Stimulated activated CD8-positive, alpha-beta memory T cell treated with anti-CD3 and anti-CD28 coated beads, Interleukin-15, amount 100 ng/mL, for 24 hours (primary cell): ENCODE measurements around the gene ARMC3.

Source experiments
- DNase-seq: peaks from one replicate; pipeline ENCODE4 v3.0.0-alpha.2; 2020; ENCODE audit warnings: low read depth

The ARMC3 gene

DNA sequence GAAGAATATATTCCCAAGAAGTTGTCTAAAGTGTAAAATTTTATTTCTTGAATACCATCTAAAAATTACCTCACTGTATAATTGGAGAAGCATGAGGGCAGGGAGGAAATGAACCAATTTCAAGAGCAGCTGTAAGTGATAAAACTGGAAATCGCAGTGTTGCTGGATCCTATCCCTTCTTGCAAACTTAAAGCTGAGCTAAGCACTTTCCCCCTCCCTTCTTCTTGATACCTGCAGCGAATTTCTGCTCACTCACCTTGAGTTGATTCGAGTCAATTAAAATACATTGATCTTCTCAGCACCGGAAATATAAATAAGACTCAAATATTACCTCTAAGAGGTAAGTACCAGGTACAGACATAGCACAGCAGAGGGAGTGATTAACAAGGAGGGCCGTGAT is 65.5 kb downstream of the ARMC3 start:
- no peak for DNase-seq

DNA sequence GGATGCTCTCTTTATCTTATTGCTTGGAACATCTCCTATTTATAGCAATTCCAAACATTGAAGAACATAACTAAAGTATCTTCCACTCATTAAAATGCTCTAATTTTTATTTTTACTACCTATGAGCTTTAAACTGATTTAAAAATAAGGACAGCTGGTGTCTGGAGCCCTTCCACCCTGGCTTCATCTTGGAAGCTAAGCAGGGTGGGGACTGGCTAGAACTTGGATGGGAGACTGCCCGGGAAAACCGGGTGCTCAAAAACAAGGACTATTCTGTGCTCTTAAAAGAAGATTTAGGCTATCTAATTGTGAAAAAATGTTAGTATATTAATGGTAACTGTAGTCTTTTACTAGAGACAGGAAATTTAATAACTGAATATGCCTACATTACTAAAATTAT is 69.2 kb downstream of the ARMC3 start:
- DNase-seq: no peak

DNA sequence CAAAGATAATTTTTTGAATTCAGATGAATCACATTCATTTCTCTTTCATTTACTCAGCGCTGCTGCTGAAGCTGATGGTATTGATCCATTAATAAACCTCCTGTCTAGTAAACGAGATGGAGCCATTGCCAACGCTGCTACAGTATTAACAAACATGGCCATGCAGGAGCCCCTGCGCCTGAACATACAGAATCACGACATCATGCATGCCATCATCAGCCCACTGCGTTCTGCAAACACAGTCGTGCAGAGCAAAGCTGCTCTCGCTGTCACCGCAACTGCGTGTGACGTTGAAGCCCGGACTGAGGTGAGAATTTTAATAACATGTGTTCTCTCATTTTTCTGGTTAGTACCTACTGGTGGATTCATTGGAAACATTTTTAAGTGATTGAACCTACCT is 70.2 kb downstream of the ARMC3 start:
- DNase-seq: no peak

GRCh38 chr10:22999942-23000341 is 72.1 kb downstream of the ARMC3 start:
- DNase-seq: no peak

GRCh38 chr10:23001901-23002516 is 74.2 kb downstream of the ARMC3 start:
- DNase-seq: no peak

GRCh38 chr10:23005150-23005549 is 77.3 kb downstream of the ARMC3 start:
- no peak for DNase-seq

GRCh38 chr10:23013581-23014335 is 85.9 kb downstream of the ARMC3 start:
- no peak for DNase-seq

- DNase-seq: no peak
Observed at GRCh38 chr10:23015021-23015707, 87.3 kb downstream of the ARMC3 start.

DNA sequence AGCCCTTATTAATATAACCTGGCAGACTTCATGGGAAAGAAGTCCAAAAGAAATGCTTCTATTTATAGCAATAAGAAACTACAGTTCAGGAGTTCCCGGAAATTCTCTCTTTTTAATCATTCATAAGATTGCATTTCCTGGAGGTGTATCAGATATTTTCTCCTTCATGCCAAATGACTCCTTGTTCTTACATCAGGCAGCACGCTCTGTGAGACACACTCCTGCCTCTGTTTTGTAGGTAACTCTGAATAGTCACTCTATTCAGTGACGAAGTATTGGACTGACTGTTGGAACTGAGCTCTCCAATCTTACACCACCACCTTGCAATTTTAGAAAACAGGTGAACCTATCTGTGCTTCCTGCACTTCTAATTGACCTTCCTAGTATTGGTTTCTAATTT is 88.8 kb downstream of the ARMC3 start:
- no peak for DNase-seq

- no peak for DNase-seq
Observed at GRCh38 chr10:23019633-23020032, 91.8 kb downstream of the ARMC3 start.

DNA sequence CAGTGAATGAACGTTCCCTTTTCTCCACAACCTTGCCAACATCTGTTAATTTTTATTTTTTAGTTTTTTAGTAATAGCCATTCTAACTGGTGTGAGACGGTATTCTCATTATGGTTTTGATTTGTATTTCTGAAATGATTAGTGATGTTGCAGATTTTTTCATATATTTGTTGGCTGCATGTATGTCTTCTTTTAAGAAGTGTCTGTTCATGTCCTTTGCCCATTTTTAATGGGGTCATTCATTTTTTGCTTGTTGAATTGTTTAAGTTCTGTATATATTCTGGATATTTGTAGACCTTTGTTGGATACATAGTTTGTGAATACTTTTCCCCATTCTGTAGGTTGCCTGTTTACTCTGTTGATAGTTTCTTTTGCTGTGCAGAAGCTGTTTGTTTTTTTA is 93.6 kb downstream of the ARMC3 start:
- no peak for DNase-seq

DNA sequence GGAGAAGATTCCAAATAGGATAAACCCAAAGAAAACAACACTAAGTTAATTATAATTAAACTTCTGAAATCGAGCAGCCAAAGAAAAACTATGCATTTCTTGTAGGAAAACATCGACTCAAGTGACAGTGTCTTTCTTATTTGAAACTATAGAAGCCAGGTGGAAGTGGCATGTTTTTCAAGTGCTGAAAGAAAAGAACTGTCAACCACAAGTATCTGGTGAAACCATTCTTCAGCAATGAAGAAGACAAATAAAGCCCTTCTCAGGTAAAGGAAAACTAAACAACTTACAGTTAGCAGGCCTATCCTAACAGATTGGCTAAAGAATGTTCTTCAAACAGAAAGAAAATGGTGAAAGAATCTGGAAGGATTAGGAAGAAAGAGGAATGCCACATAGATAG is 96.1 kb downstream of the ARMC3 start:
- DNase-seq: no peak

GRCh38 chr10:23031318-23031717 is 103.5 kb downstream of the ARMC3 start:
- no peak for DNase-seq

DNA sequence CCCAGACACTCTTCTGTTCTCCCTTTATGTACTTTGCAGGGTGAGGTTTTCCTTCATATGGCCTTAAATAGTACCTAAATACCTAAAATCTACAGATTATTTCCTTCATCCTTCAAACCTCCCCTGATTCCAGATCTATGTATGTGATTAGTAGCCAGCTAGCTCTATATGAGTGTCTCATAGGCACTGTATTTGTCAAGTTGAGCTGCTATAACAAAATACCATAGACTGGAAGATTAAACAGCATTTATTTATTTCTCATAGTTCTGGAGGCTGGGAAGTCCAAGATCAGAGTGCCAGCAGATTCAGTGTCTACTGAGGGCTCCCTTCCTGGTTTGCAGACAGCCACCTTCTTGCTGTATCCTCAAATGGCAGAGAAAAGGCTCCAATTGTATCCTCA is 106.9 kb downstream of the ARMC3 start:
- no peak for DNase-seq

- DNase-seq: no peak
Observed at GRCh38 chr10:23035569-23035968, 107.7 kb downstream of the ARMC3 start.

DNA sequence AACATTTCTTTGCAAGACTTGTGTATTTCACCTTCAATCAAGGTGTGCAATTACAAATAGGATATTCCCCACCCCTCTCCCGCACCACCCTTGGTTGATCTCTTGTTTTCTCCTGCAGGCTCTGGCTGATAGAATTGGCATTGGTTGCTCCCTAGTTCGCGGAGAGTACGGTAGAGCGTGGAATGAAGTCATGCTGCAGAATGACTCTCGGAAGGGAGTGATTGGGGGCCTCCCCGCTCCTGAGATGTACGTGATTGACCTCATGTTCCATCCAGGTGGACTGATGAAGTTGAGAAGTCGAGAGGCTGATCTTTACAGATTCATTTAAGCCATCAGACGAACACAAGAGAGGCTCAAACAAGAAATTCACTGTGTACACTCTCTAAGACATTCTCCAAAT is 109.3 kb downstream of the ARMC3 start:
- no peak for DNase-seq

- DNase-seq: no peak
Observed at GRCh38 chr10:23037561-23037960, 109.7 kb downstream of the ARMC3 start.

DNA sequence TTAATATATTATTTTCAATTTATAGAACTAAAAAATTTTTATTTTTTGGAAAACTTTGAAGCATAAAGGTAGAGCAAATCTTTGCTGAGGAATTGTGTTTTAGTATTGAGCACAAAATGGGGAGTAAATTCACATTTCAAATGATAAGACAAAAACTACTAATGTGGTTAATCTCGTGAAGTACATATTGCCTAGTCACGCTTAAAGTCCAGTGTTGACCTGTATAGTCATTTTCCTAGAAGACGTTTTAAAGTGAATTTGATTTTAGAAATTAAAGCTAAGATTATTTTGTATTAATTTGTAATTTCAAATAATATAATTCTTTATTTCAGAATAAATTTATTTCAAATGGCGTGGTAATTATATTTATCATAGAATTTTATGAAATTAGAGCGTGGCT is 110.3 kb downstream of the ARMC3 start:
- DNase-seq: no peak

GRCh38 chr10:23040002-23040401 is 112.1 kb downstream of the ARMC3 start:
- no peak for DNase-seq

DNA sequence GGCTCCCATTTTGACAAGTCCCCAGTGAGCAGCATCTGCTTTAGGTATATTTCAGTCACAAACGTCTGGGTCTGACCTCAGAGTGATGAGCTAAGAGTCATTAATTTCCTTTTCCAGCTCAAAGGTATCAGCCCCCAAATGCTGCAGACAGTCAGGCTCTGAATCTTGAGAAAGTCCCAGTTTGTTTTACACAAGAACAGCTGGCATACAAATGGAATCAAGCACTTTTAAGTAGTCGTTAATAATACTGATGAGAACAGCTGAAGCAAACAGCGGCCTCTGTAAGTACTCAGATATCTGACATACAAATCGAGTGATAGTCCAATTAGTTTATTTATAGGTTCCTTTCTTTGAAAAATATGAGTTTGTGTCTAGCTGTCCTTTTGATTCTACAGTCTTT is 118.2 kb downstream of the ARMC3 start:
- DNase-seq: no peak

DNA sequence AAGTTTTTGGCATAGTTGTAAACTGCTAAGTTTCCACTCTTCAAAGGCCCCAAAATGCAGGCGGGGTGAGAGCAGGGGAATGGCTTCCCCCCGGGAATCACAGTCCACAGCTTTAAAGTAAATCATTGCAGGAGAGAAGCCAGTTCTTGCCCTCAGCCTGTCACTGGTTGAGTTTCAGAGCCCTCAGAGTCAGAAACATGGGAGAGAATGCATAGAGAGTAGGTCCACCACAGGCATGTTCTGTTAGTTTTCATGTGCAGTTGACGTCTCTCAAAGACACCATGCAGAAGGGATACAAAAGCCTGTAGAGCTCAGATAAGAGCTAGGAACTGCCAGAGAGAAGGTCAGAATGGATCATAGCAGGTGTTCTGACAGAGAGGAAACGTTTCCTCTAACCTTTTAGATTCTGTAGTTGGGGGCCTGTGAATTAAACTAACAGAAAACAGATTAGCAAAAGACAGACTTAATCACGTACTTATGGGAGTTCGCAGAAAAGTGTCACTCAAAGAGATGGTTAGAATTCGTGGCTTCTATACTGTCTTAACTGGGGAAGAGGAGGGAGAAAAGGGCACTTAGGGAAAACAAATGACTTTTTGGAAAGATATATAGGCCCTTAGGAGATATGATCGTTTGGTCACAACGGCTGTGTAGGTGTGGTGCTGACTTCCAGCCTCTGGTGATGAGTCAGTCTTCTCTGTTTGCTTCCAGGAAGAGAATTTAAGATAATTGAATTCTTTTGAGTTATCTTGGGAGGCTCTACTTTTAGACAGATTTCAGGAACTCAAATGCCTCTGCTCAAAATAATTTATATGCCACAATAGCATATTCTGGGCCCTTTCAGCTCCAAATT is 119.6 kb downstream of the ARMC3 start:
- DNase-seq: no peak

- no peak for DNase-seq
Observed at GRCh38 chr10:23048191-23048590, 120.3 kb downstream of the ARMC3 start.

DNA sequence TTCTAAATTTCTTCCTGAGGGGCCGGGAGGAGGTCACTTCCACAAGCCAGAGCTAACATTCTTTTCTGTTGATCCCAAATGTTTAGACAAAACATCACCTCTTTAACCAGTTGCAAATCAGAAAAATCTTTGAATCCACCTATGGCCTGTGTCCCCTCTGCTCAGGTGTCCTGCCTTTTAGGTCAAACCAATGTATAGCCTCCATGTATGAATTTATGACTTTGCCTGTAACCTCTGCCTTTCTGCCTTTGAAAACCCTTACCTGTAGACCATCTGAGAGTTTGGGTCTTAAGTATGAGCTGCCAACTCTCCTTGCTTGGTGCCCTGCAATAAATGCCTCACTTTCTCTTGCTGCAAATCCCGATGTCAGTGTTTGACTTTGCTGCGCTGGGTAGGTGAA is 123.4 kb downstream of the ARMC3 start:
- DNase-seq: no peak
